Omental fat pad (tissue), 4 donors: Measurements from ENCODE around the gene KLC3. TPM values are rescaled to one million over a fixed set of nuclear protein-coding genes. Genes with fewer than 3 reads are reported as not detected.
"Not testable (repeated sequence)": the region's sequence is repeated elsewhere in the genome, so short reads cannot be mapped to it uniquely, and the experiment has no call there.

Experiments used
- ATAC-seq: fragments of 150-250 bp; one replicate; pipeline ENCODE4 v1.9.1; 2016; ENCODE audit warnings: mild to moderate bottlenecking, moderate library complexity; ENCODE audit not compliant: low FRiP score
- DNase-seq: peaks from one replicate; pipeline ENCODE4 v3.0.0-alpha.2; 2019; ENCODE audit warnings: low spot score
- CTCF ChIP-seq, 3 donors: fragments of 450-650 bp; IDR thresholded peaks; one replicate each; pipeline ENCODE4 v1.5.1; 2016 to 2017; ENCODE audit warnings: antibody characterized with exemption in 3 of 3, mild to moderate bottlenecking in 3 of 3, moderate library complexity in 2 of 3
- total RNA-seq, 4 donors: library from RNA; depleted of rRNA; stranded (reverse); fragments of >200 nt; gene quantifications; one replicate each; pipeline ENCODE4 v1.1.0, GENCODE V29; 2016

The KLC3 gene
- total RNA-seq, 4 donors from 2014 or later = 0.36 to 2.0 TPM; not detected in 2

- ATAC-seq = no peak
- DNase-seq = no peak
- no peak for TF ChIP-seq CTCF (IDR thresholded peaks at IDR 0.05)
These were observed 35.5 kb upstream of the KLC3 start for GRCh38 chr19:45305007-45305406.

GRCh38 chr19:45305421-45305820 is 35.1 kb upstream of the KLC3 start:
- DNase-seq = no peak
- no peak for TF ChIP-seq CTCF (IDR thresholded peaks at IDR 0.05)
- no peak for ATAC-seq

- ATAC-seq = no peak
- TF ChIP-seq CTCF (IDR thresholded peaks at IDR 0.05) = no peak
- DNase-seq = no peak
These were observed 34.5 kb upstream of the KLC3 start for GRCh38 chr19:45306040-45306439.

- ATAC-seq (no peak), DNase-seq (no peak)
- TF ChIP-seq CTCF (IDR thresholded peaks at IDR 0.05) = no peak
These were observed 34.0 kb upstream of the KLC3 start for GRCh38 chr19:45306518-45307027.

GRCh38 chr19:45307361-45307760 is 33.2 kb upstream of the KLC3 start:
- DNase-seq = no peak

GRCh38 chr19:45309322-45309721 is 31.2 kb upstream of the KLC3 start:
- not testable (repeated sequence) for ATAC-seq, DNase-seq

More at GRCh38 chr19:45307361-45307760, 33.2 kb upstream of the KLC3 start:
- TF ChIP-seq CTCF (IDR thresholded peaks at IDR 0.05) = no peak
- ATAC-seq = no peak

GRCh38 chr19:45311621-45312020 is 28.9 kb upstream of the KLC3 start:
- TF ChIP-seq CTCF (IDR thresholded peaks at IDR 0.05) = no peak
- DNase-seq = no peak
- ATAC-seq = no peak

GRCh38 chr19:45312285-45312684 is 28.3 kb upstream of the KLC3 start:
- not testable (repeated sequence) for DNase-seq, ATAC-seq
